ENCODE data around the gene CXCR6.

DNA sequence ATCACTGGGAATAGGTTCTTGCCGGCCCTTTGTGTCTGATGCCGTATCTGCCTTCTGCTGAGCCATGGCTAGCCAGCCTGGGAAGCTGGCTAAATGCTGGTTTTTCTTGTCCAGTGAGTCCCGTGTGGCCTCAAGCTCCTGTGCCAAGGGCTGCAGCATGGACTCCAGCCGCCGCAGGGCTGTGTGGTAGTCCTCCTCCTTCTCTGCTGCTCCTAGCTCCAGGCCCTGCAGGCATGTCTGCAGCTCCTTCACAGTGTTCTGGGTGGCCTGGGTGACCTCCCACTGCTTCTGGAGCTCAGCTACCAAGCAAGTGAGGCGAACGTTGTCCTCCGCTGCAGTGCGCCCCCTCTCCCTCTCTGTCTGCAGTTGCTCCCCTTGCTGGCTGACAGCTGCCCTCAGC is 24.9 kb downstream of the CXCR6 start:
- TF ChIP-seq CBX8 (IDR thresholded peaks at IDR 0.05; ENCODE audit: borderline replicate concordance, low read depth, low read length): no peak
- no peak for TF ChIP-seq BCL11A (IDR thresholded peaks at IDR 0.05; ENCODE audit: low read depth in 2 of 2, low read length in 2 of 2)
- no peak for TF ChIP-seq GABPA (IDR thresholded peaks at IDR 0.05; ENCODE audit: borderline replicate concordance, insufficient read depth, low read length)
- TF ChIP-seq TEAD4 (IDR thresholded peaks at IDR 0.05; ENCODE audit: low read depth, low read length): no peak
- TF ChIP-seq POLR2AphosphoS5 (IDR thresholded peaks at IDR 0.05; ENCODE audit: low read depth, low read length): no peak
- TF ChIP-seq, protein P1, sequence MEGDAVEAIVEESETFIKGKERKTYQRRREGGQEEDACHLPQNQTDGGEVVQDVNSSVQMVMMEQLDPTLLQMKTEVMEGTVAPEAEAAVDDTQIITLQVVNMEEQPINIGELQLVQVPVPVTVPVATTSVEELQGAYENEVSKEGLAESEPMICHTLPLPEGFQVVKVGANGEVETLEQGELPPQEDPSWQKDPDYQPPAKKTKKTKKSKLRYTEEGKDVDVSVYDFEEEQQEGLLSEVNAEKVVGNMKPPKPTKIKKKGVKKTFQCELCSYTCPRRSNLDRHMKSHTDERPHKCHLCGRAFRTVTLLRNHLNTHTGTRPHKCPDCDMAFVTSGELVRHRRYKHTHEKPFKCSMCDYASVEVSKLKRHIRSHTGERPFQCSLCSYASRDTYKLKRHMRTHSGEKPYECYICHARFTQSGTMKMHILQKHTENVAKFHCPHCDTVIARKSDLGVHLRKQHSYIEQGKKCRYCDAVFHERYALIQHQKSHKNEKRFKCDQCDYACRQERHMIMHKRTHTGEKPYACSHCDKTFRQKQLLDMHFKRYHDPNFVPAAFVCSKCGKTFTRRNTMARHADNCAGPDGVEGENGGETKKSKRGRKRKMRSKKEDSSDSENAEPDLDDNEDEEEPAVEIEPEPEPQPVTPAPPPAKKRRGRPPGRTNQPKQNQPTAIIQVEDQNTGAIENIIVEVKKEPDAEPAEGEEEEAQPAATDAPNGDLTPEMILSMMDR (IDR thresholded peaks at IDR 0.05; ENCODE audit: control extremely low read depth in 1 of 3, insufficient read depth in 1 of 3, low read depth in 1 of 3, low read length in 3 of 3): no peak
